Hepatocyte (in vitro differentiated cells): Measurements from ENCODE around the gene ANKRD40. TPM values are rescaled to one million over a fixed set of nuclear protein-coding genes. Genes with fewer than 3 reads are reported as not detected.

Experiments used
- DNase-seq: peaks from one replicate; pipeline ENCODE4 v3.0.0-alpha.2; 2016; ENCODE audit warnings: low spot score
- H2AFZ ChIP-seq: fragments of 200-600 bp; sonication (generic); 2 replicates; pipeline ENCODE4 v1.6.0; 2016; ENCODE audit warnings: antibody characterized with exemption, mild to moderate bottlenecking
- H3K27ac ChIP-seq: fragments of 200-600 bp; sonication (generic); 2 replicates; pipeline ENCODE4 v1.5.1; 2016; ENCODE audit warnings: mild to moderate bottlenecking
- H3K27me3 ChIP-seq: fragments of 200-600 bp; sonication (generic); 2 replicates; pipeline ENCODE4 v1.6.1; 2016
- H3K36me3 ChIP-seq: fragments of 200-600 bp; sonication (generic); replicated peaks from 2 replicates; pipeline ENCODE4 v1.5.1; 2016; ENCODE audit warnings: low read depth; ENCODE audit not compliant: insufficient read depth
- H3K4me1 ChIP-seq: fragments of 200-600 bp; sonication (generic); 2 replicates; pipeline ENCODE4 v1.5.1; 2016; ENCODE audit warnings: mild to moderate bottlenecking, moderate library complexity; ENCODE audit not compliant: insufficient read depth
- H3K4me2 ChIP-seq: fragments of 200-600 bp; sonication (generic); 2 replicates; pipeline ENCODE4 v1.6.0; 2016
- H3K4me3 ChIP-seq: fragments of 200-600 bp; sonication (generic); 2 replicates; pipeline ENCODE4 v1.5.1; 2016; ENCODE audit warnings: mild to moderate bottlenecking
- H3K79me2 ChIP-seq: fragments of 200-600 bp; sonication (generic); 2 replicates; pipeline ENCODE4 v1.6.0; 2017; ENCODE audit warnings: mild to moderate bottlenecking
- H3K9me2 ChIP-seq: fragments of 200-600 bp; sonication (generic); replicated peaks from 2 replicates; pipeline ENCODE4 v1.6.0; 2017; ENCODE audit warnings: mild to moderate bottlenecking; ENCODE audit not compliant: insufficient read depth
- H3K9me3 ChIP-seq: fragments of 200-600 bp; sonication (generic); 2 replicates; pipeline ENCODE4 v1.5.1; 2016; ENCODE audit warnings: low read depth, mild to moderate bottlenecking
- H4K20me1 ChIP-seq: fragments of 200-600 bp; sonication (generic); 2 replicates; pipeline ENCODE4 v1.6.0; 2016; ENCODE audit warnings: mild to moderate bottlenecking; ENCODE audit not compliant: insufficient read depth, poor library complexity, severe bottlenecking
- EZH2 ChIP-seq: fragments of 200-600 bp; sonication (generic); IDR thresholded peaks from 2 replicates; pipeline ENCODE4 v1.6.1; 2016; ENCODE audit warnings: antibody characterized with exemption, mild to moderate bottlenecking, borderline replicate concordance
- EZH2phosphoT487 ChIP-seq: fragments of 200-600 bp; sonication (generic); IDR thresholded peaks from one replicate; pipeline ENCODE4 v1.6.1; 2018; ENCODE audit warnings: antibody characterized with exemption, mild to moderate bottlenecking, low read depth, moderate library complexity; ENCODE audit not compliant: unreplicated experiment, severe bottlenecking
- WGBS: methylation state at CpG from one replicate; pipeline ENCODE4 v1.1.6; 2016; ENCODE audit warnings: low lambda C conversion rate; ENCODE audit errors: missing lambda C conversion rate; 5-methylcytosine and 5-hydroxymethylcytosine counted together
- polyA plus RNA-seq: library from polyadenylated mRNA; unstranded; fragments of >200 nt; fragmentation: Nextera tagmentation; extraction: Ambion mirVana; gene quantifications from 2 replicates; pipeline ENCODE4 v1.2.1, GENCODE V29; 2016
- total RNA-seq: library from RNA; depleted of rRNA; stranded (reverse); fragments of >200 nt; gene quantifications from 2 replicates; pipeline ENCODE4 v1.2.3, GENCODE V29; 2014
- TF ChIP-seq, protein P1 (sequence below): fragments of 200-600 bp; sonication (generic); IDR thresholded peaks from 2 replicates; pipeline ENCODE4 v1.5.1; 2016; ENCODE audit warnings: antibody characterized with exemption, mild to moderate bottlenecking; ENCODE audit not compliant: poor library complexity

ANKRD40 gene
- total and polyA plus RNA-seq, 2 experiments from 2014 or later, result 10.3 to 28.1 TPM

DNA sequence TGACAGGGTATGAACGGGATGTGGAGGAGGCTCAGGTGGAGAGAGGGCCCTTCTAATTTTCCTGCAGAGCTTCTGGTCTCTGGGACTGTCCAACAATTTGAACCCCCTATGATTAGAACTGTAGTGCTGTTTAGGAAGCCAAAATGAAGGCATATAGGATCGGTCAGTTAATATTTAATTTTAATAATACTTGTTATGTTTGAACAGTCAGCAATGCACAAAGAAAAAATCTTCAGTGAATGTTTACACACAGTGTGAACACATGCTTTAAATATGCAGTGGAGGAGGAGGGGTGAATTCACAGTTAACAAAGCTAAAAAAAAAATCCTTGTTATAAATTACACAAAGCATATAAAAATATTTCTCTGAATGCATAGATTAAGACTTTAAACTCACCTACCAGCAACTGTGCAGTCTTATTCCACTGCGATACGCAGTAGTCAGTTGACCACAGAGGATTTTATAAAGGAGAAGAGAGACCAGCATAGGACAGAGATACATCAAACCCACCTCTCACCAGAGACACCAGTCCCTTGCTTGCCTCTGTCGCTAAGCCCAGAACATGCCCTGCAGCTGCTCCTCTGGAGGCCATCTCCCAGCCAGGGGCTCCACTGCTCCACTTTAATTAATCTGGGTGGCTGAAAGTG, 14.6 kb downstream of the ANKRD40 start:
- no peak for DNase-seq
- no peaks in the 10 kb centered on the region for H3K9me2 ChIP-seq
- no peaks in the 10 kb centered on the region for H3K9me3 ChIP-seq
- H3K4me1 ChIP-seq, result peaks cover 43% of the 10 kb centered on the region
- H4K20me1 ChIP-seq, result no peaks in the 10 kb centered on the region
- H2AFZ ChIP-seq, result no peak overlapping the region
- no peaks in the 10 kb centered on the region for H3K79me2 ChIP-seq
- 69% methylated on average over 5 of the region's 5 CpGs for WGBS
- H3K27me3 ChIP-seq, result no peaks in the 10 kb centered on the region
- no peak for TF ChIP-seq EZH2
- TF ChIP-seq, protein P1, sequence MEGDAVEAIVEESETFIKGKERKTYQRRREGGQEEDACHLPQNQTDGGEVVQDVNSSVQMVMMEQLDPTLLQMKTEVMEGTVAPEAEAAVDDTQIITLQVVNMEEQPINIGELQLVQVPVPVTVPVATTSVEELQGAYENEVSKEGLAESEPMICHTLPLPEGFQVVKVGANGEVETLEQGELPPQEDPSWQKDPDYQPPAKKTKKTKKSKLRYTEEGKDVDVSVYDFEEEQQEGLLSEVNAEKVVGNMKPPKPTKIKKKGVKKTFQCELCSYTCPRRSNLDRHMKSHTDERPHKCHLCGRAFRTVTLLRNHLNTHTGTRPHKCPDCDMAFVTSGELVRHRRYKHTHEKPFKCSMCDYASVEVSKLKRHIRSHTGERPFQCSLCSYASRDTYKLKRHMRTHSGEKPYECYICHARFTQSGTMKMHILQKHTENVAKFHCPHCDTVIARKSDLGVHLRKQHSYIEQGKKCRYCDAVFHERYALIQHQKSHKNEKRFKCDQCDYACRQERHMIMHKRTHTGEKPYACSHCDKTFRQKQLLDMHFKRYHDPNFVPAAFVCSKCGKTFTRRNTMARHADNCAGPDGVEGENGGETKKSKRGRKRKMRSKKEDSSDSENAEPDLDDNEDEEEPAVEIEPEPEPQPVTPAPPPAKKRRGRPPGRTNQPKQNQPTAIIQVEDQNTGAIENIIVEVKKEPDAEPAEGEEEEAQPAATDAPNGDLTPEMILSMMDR, result no peak
- TF ChIP-seq EZH2phosphoT487, result no peak
- H3K27ac ChIP-seq, result peak overlapping the region; percentile 99
- peaks cover under 1% of the 10 kb centered on the region for H3K36me3 ChIP-seq
- peak overlapping the region; percentile 62 for H3K4me2 ChIP-seq
- H3K4me3 ChIP-seq, result no peak overlapping the region

DNA sequence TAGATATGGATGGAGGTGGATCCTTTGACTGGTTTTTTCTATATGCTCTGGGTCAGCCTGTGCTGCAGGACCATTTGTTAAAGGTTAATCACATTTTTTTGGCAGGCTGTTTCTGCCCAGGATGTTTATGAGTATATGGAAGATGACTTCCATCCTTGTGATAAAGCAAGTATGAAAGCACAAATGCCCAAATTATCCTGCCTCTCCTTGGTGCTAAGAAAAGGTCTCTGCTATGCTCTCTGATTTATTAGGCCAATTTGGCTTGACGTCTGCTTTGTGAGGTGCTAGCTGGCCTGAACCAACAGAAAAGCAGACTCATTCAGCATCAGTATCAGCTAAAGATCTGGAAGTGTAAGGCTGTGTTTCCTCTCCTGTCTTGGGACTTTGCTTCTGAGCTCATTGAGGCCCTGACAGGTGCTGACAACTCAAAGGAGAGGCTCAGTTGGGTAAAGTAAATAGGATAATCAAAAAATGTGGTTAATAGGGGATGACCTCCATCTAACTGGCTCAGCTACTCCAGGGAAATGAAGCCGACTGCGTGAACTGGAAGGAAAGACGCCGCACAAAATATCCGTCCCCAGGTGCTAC, 15.2 kb downstream of the ANKRD40 start:
- peaks cover 48% of the 10 kb centered on the region for H3K4me1 ChIP-seq
- 67% methylated on average over 6 of the region's 6 CpGs for WGBS

DNA sequence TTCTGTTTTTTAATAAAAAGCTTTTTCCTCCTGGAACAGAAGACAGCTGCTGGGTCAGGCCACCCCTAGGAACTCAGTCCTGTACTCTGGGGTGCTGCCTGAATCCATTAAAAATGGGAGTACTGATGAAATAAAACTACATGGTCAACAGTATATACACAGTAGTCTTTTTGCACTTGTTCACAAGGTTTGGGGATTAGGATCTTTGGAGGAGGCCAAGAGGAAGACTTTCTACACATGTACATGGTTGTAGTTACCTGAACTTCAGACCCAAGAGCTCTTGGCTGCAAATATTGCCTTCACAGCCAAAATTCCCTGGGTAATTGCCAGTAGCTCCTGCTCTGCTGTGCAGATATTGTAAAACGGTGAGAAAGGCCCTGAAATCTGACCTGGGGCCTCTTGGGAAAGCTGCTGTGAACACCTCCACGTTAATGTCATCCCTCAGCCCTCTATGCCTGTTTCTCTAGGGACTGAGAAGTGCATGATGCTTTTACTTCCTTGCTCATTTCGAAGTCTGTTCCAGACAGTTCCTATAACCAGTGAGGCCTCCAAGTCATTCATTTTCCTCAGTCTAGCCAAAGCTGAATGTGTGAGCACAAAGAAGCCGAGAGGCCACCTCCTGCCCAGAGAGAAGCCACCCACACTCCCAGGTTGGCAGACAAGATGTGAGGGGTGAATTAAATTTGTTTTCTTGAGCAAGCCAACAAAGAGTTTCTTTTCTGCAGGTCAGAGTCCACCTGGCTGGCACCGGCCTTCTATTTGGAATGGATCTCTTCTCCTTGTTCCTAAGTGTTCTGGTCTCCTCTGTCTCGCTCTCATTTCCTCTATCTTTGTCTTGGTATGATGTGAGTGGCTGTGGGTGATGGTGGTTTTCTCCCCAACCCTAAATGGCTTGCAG, 15.9 kb downstream of the ANKRD40 start:
- Histone ChIP-seq H4K20me1 (no peaks in the 10 kb centered on the region), H3K4me2 (peak overlapping the region; percentile 62), H3K79me2 (no peaks in the 10 kb centered on the region), H3K36me3 (no peaks in the 10 kb centered on the region), H3K27me3 (no peaks in the 10 kb centered on the region), H3K4me1 (peaks cover 56% of the 10 kb centered on the region), H3K9me3 (no peaks in the 10 kb centered on the region), H3K4me3 (no peak overlapping the region), H2AFZ (no peak overlapping the region), H3K9me2 (no peaks in the 10 kb centered on the region), H3K27ac (peak overlapping the region; percentile 99)
- TF ChIP-seq EZH2phosphoT487 (no peak), EZH2 (no peak)
- TF ChIP-seq, protein P1, result no peak
- DNase-seq, result no peak
- WGBS, result 65% methylated on average over 6 of the region's 6 CpGs

More for the DNA sequence above, 15.2 kb downstream of the ANKRD40 start:
- Histone ChIP-seq H3K27me3 (no peaks in the 10 kb centered on the region), H2AFZ (no peak overlapping the region), H3K79me2 (no peaks in the 10 kb centered on the region), H4K20me1 (no peaks in the 10 kb centered on the region), H3K9me3 (no peaks in the 10 kb centered on the region), H3K9me2 (no peaks in the 10 kb centered on the region), H3K4me3 (no peak overlapping the region), H3K27ac (peak overlapping the region; percentile 99), H3K4me2 (peak overlapping the region; percentile 62), H3K36me3 (no peaks in the 10 kb centered on the region)
- TF ChIP-seq EZH2phosphoT487, result no peak
- TF ChIP-seq, protein P1, result no peak
- TF ChIP-seq EZH2, result no peak
- DNase-seq, result no peak
